Mesothelial cell of epicardium (in vitro differentiated cells): ENCODE measurements around the gene CDC42EP5. TPM values are rescaled to one million over a fixed set of nuclear protein-coding genes. Genes with fewer than 3 reads are reported as not detected.
"Not testable (repeated sequence)": the region's sequence is repeated elsewhere in the genome, so short reads cannot be mapped to it uniquely, and the experiment has no call there.

Source experiments
- DNase-seq, 2 experiments: peaks; one replicate each; pipeline ENCODE4 v3.0.0; 2021; ENCODE audit warnings: low spot score in 2 of 2; ENCODE audit not compliant: unreplicated experiment in 2 of 2
- H3K27ac Mint-ChIP-seq: 2 replicates; pipeline ENCODE4 v1.8.0; 2021; ENCODE audit warnings: mixed read lengths
- H3K27me3 Mint-ChIP-seq: 2 replicates; pipeline ENCODE4 v1.8.0; 2021; ENCODE audit warnings: low read depth, mixed read lengths
- H3K36me3 Mint-ChIP-seq: 2 replicates; pipeline ENCODE4 v1.8.0; 2021; ENCODE audit warnings: mixed read lengths
- H3K4me1 Mint-ChIP-seq: 2 replicates; pipeline ENCODE4 v1.8.0; 2021; ENCODE audit warnings: mixed read lengths
- H3K4me3 Mint-ChIP-seq: 2 replicates; pipeline ENCODE4 v1.8.0; 2021; ENCODE audit warnings: mild to moderate bottlenecking, moderate library complexity, mixed read lengths
- H3K9me3 Mint-ChIP-seq: 2 replicates; pipeline ENCODE4 v1.8.0; 2021; ENCODE audit warnings: mixed read lengths
- CTCF ChIP-seq: fragments of 200-600 bp; sonication (generic); IDR thresholded peaks from one replicate; pipeline ENCODE4 v1.5.0; 2021; ENCODE audit warnings: antibody characterized with exemption; ENCODE audit not compliant: unreplicated experiment
- total RNA-seq: library from RNA; stranded (reverse); gene quantifications from 3 replicates; pipeline ENCODE4 v1.2.1, GENCODE V29; 2021

The CDC42EP5 gene
- total RNA-seq, 1 donor from 2014 or later: 126 TPM

- no peaks in the 10 kb centered on the region for H3K4me1 Mint-ChIP-seq
- H3K27ac Mint-ChIP-seq: no peak within 1 kb of the TSS
- no peak for TF ChIP-seq CTCF
- H3K9me3 Mint-ChIP-seq: peaks cover 44% of the 10 kb centered on the region
- no peaks in the 10 kb centered on the region for H3K36me3 Mint-ChIP-seq
- no peak for DNase-seq
- H3K27me3 Mint-ChIP-seq: no peaks in the 10 kb centered on the region
- no peak within 1 kb of the TSS for H3K4me3 Mint-ChIP-seq
Measured at GRCh38 chr19:54502518-54503048, 29.5 kb upstream of the CDC42EP5 start, which contains the start of gene LAIR2. TSS of gene LAIR2 (plus strand) at chr19:54502831. CDS start at chr19:54502919, 88 bp downstream.

GRCh38 chr19:54498451-54498772, 25.3 kb upstream of the CDC42EP5 start:
- H3K9me3 Mint-ChIP-seq: peaks cover 38% of the 10 kb centered on the region

GRCh38 chr19:54497747-54498450, 24.8 kb upstream of the CDC42EP5 start:
- peaks cover 41% of the 10 kb centered on the region for H3K9me3 Mint-ChIP-seq
- not testable (repeated sequence) for H3K4me3 Mint-ChIP-seq, H3K27ac Mint-ChIP-seq, H3K4me1 Mint-ChIP-seq, DNase-seq, H3K27me3 Mint-ChIP-seq, H3K36me3 Mint-ChIP-seq

More at GRCh38 chr19:54498451-54498772, 25.3 kb upstream of the CDC42EP5 start:
- not testable (repeated sequence) for DNase-seq, H3K27ac Mint-ChIP-seq, H3K4me1 Mint-ChIP-seq, H3K4me3 Mint-ChIP-seq, H3K36me3 Mint-ChIP-seq, H3K27me3 Mint-ChIP-seq

GRCh38 chr19:54495284-54495683, 22.2 kb upstream of the CDC42EP5 start:
- H3K4me1 Mint-ChIP-seq, H3K27ac Mint-ChIP-seq, H3K27me3 Mint-ChIP-seq, H3K36me3 Mint-ChIP-seq, H3K4me3 Mint-ChIP-seq, DNase-seq: not testable (repeated sequence)
- H3K9me3 Mint-ChIP-seq: peaks cover 33% of the 10 kb centered on the region

- no peak for TF ChIP-seq CTCF
- DNase-seq: no peak
- H3K9me3 Mint-ChIP-seq: peaks cover 33% of the 10 kb centered on the region
- peaks cover 2% of the 10 kb centered on the region for H3K36me3 Mint-ChIP-seq
- H3K27ac Mint-ChIP-seq: no peak overlapping the region
- H3K4me3 Mint-ChIP-seq: no peak overlapping the region
- no peaks in the 10 kb centered on the region for H3K4me1 Mint-ChIP-seq
- H3K27me3 Mint-ChIP-seq: no peaks in the 10 kb centered on the region
Measured at GRCh38 chr19:54493967-54494585, 21.0 kb upstream of the CDC42EP5 start.

- not testable (repeated sequence) for H3K4me1 Mint-ChIP-seq, H3K36me3 Mint-ChIP-seq, DNase-seq, H3K27me3 Mint-ChIP-seq, H3K4me3 Mint-ChIP-seq, H3K27ac Mint-ChIP-seq
- peaks cover 33% of the 10 kb centered on the region for H3K9me3 Mint-ChIP-seq
Measured at GRCh38 chr19:54493056-54493455, 20.0 kb upstream of the CDC42EP5 start.

GRCh38 chr19:54492568-54492967, 19.5 kb upstream of the CDC42EP5 start:
- peaks cover 2% of the 10 kb centered on the region for H3K36me3 Mint-ChIP-seq
- no peak for DNase-seq
- H3K4me1 Mint-ChIP-seq: no peaks in the 10 kb centered on the region
- no peaks in the 10 kb centered on the region for H3K27me3 Mint-ChIP-seq
- no peak overlapping the region for H3K27ac Mint-ChIP-seq
- H3K4me3 Mint-ChIP-seq: no peak overlapping the region
- no peak for TF ChIP-seq CTCF
- H3K9me3 Mint-ChIP-seq: peaks cover 32% of the 10 kb centered on the region
